Neural progenitor cell (in vitro differentiated cells): ENCODE results near the gene KCTD15. TPM values are rescaled to one million over a fixed set of nuclear protein-coding genes. Genes with fewer than 3 reads are reported as not detected.

Experiments
- DNase-seq: peaks from one replicate; pipeline ENCODE4 v3.0.0-alpha.2; 2016; ENCODE audit warnings: low spot score
- H2AFZ ChIP-seq: fragments of 200-600 bp; sonication (generic); replicated peaks from 2 replicates; pipeline ENCODE4 v1.6.1; 2016; ENCODE audit warnings: antibody characterized with exemption
- H3F3A ChIP-seq: fragments of 200-600 bp; sonication (generic); 2 replicates; pipeline ENCODE4 v1.6.1; 2016; ENCODE audit warnings: antibody characterized with exemption, low read depth
- H3K27ac ChIP-seq: fragments of 200-600 bp; sonication (generic); 2 replicates; pipeline ENCODE4 v1.5.1; 2016; ENCODE audit warnings: mild to moderate bottlenecking
- H3K27me3 ChIP-seq: fragments of 200-600 bp; sonication (generic); 2 replicates; pipeline ENCODE4 v1.6.1; 2016; ENCODE audit warnings: mild to moderate bottlenecking, moderate library complexity
- H3K36me3 ChIP-seq: fragments of 200-600 bp; sonication (generic); 2 replicates; pipeline ENCODE4 v1.5.1; 2016
- H3K4me1 ChIP-seq: fragments of 200-600 bp; sonication (generic); 2 replicates; pipeline ENCODE4 v1.6.1; 2016; ENCODE audit warnings: mixed run types
- H3K4me2 ChIP-seq: fragments of 200-600 bp; sonication (generic); 2 replicates; pipeline ENCODE4 v1.6.1; 2016
- H3K4me3 ChIP-seq: fragments of 200-600 bp; sonication (generic); 2 replicates; pipeline ENCODE4 v1.5.1; 2016
- H3K79me2 ChIP-seq: fragments of 200-600 bp; sonication (generic); 2 replicates; pipeline ENCODE4 v1.6.1; 2016; ENCODE audit warnings: low read depth
- H3K9ac ChIP-seq: fragments of 200-600 bp; sonication (generic); 2 replicates; pipeline ENCODE4 v1.6.1; 2016
- H3K9me3 ChIP-seq: fragments of 200-600 bp; sonication (generic); 2 replicates; pipeline ENCODE4 v1.5.1; 2016; ENCODE audit warnings: low read depth
- H4K20me1 ChIP-seq: fragments of 200-600 bp; sonication (generic); 2 replicates; pipeline ENCODE4 v1.6.1; 2016; ENCODE audit warnings: low read depth
- H3K27ac Mint-ChIP-seq: 3 replicates; pipeline ENCODE4 v1.8.0; 2021; ENCODE audit warnings: mixed read lengths
- H3K27me3 Mint-ChIP-seq: 2 replicates; pipeline ENCODE4 v1.8.0; 2022; ENCODE audit warnings: low read depth, mild to moderate bottlenecking, inconsistent platforms, moderate library complexity, mixed read lengths; ENCODE audit not compliant: insufficient read depth
- H3K36me3 Mint-ChIP-seq: 3 replicates; pipeline ENCODE4 v1.8.0; 2021; ENCODE audit warnings: mixed read lengths
- H3K4me1 Mint-ChIP-seq: 3 replicates; pipeline ENCODE4 v1.8.0; 2021; ENCODE audit warnings: mixed read lengths
- H3K4me3 Mint-ChIP-seq: 3 replicates; pipeline ENCODE4 v1.8.0; 2021; ENCODE audit warnings: mild to moderate bottlenecking, moderate library complexity, mixed read lengths
- H3K9me3 Mint-ChIP-seq: 3 replicates; pipeline ENCODE4 v1.8.0; 2020; ENCODE audit warnings: mixed read lengths
- CTCF ChIP-seq: fragments of 200-600 bp; sonication (generic); IDR thresholded peaks from 2 replicates; pipeline ENCODE4 v1.5.1; 2017; ENCODE audit warnings: antibody characterized with exemption, mild to moderate bottlenecking
- EZH2 ChIP-seq: fragments of 200-600 bp; sonication (generic); IDR thresholded peaks from 2 replicates; pipeline ENCODE4 v1.6.1; 2017; ENCODE audit warnings: antibody characterized with exemption, mild to moderate bottlenecking, moderate library complexity
- EZH2phosphoT487 ChIP-seq: fragments of 200-600 bp; sonication (generic); IDR thresholded peaks from 2 replicates; pipeline ENCODE4 v1.6.1; 2017; ENCODE audit warnings: antibody characterized with exemption
- total RNA-seq: library from RNA; depleted of rRNA; stranded (reverse); fragments of >200 nt; gene quantifications from 2 replicates; pipeline ENCODE4 v1.2.3, GENCODE V29; 2015; ENCODE audit warnings: low replicate concordance

The KCTD15 gene
- total RNA-seq, 1 donor from 2014 or later = 26.4 TPM

- Histone ChIP-seq H3K9me3 (no peaks in the 10 kb centered on the region), H3K4me2 (no peak overlapping the region), H4K20me1 (no peaks in the 10 kb centered on the region), H3K27ac (no peak overlapping the region), H3K4me3 (no peak overlapping the region), H2AFZ (no peak overlapping the region), H3K79me2 (no peaks in the 10 kb centered on the region), H3K9ac (no peak overlapping the region), H3K27me3 (no peaks in the 10 kb centered on the region), H3K4me1 (no peaks in the 10 kb centered on the region), H3K36me3 (no peaks in the 10 kb centered on the region), H3F3A (no peaks in the 10 kb centered on the region)
- DNase-seq = no peak
- peaks cover 12% of the 10 kb centered on the region for H3K27me3 Mint-ChIP-seq
- no peak for TF ChIP-seq EZH2
- TF ChIP-seq CTCF = no peak
- TF ChIP-seq EZH2phosphoT487 = no peak
- no peaks in the 10 kb centered on the region for H3K4me1 Mint-ChIP-seq
- H3K9me3 Mint-ChIP-seq = peaks cover 3% of the 10 kb centered on the region
- no peaks in the 10 kb centered on the region for H3K36me3 Mint-ChIP-seq
- no peak overlapping the region for H3K27ac Mint-ChIP-seq
- H3K4me3 Mint-ChIP-seq = no peak overlapping the region
These were observed 10.9 kb upstream of the KCTD15 start for GRCh38 chr19:33785795-33786194.

- no peak overlapping the region for H3K27ac ChIP-seq
- no peak overlapping the region for H2AFZ ChIP-seq
- no peaks in the 10 kb centered on the region for H3K27me3 ChIP-seq
- Mint-ChIP-seq H3K4me3 (no peak overlapping the region), H3K36me3 (no peaks in the 10 kb centered on the region), H3K27ac (no peak overlapping the region), H3K4me1 (peaks cover 11% of the 10 kb centered on the region), H3K9me3 (peaks cover 3% of the 10 kb centered on the region), H3K27me3 (peaks cover 14% of the 10 kb centered on the region)
- H3K4me2 ChIP-seq = no peak overlapping the region
- H3K79me2 ChIP-seq = no peaks in the 10 kb centered on the region
- H3K9ac ChIP-seq = no peak overlapping the region
- H4K20me1 ChIP-seq = no peaks in the 10 kb centered on the region
- no peaks in the 10 kb centered on the region for H3K4me1 ChIP-seq
- no peaks in the 10 kb centered on the region for H3K9me3 ChIP-seq
- peaks cover 2% of the 10 kb centered on the region for H3F3A ChIP-seq
- DNase-seq = no peak
- no peaks in the 10 kb centered on the region for H3K36me3 ChIP-seq
- TF ChIP-seq EZH2 (no peak), EZH2phosphoT487 (no peak), CTCF (no peak)
- no peak overlapping the region for H3K4me3 ChIP-seq
These were observed 8.0 kb upstream of the KCTD15 start for GRCh38 chr19:33788676-33789075.

GRCh38 chr19:33789344-33789743 lies 7.3 kb upstream of the KCTD15 start:
- H3K4me2 ChIP-seq = no peak overlapping the region
- H3K27ac ChIP-seq = no peak overlapping the region
- peaks cover 5% of the 10 kb centered on the region for H3K4me1 ChIP-seq
- H3K27me3 ChIP-seq = no peaks in the 10 kb centered on the region
- DNase-seq = no peak
- no peaks in the 10 kb centered on the region for H3K36me3 ChIP-seq
- H3K9ac ChIP-seq = no peak overlapping the region
- no peaks in the 10 kb centered on the region for H3K9me3 ChIP-seq
- H3K27me3 Mint-ChIP-seq = peaks cover 10% of the 10 kb centered on the region
- no peak overlapping the region for H3K27ac Mint-ChIP-seq
- peaks cover 7% of the 10 kb centered on the region for H3F3A ChIP-seq
- no peaks in the 10 kb centered on the region for H3K36me3 Mint-ChIP-seq
- no peak overlapping the region for H3K4me3 ChIP-seq
- peaks cover 1% of the 10 kb centered on the region for H3K9me3 Mint-ChIP-seq
- peaks cover 16% of the 10 kb centered on the region for H3K4me1 Mint-ChIP-seq
- no peaks in the 10 kb centered on the region for H4K20me1 ChIP-seq
- no peak overlapping the region for H3K4me3 Mint-ChIP-seq
- no peak overlapping the region for H2AFZ ChIP-seq
- H3K79me2 ChIP-seq = no peaks in the 10 kb centered on the region
- TF ChIP-seq CTCF = no peak
- no peak for TF ChIP-seq EZH2phosphoT487
- no peak for TF ChIP-seq EZH2
